ENCODE data around the gene LCTL. TPM values are rescaled to one million over a fixed set of nuclear protein-coding genes. Genes with fewer than 3 reads are reported as not detected.
A peak's percentile ranks its signal among the peaks of the same experiment; 100 is the strongest.

LCTL gene
- polyA plus RNA-seq, 4 donors, result 0.24 TPM; not detected in 3

GRCh38 chr15:66588537-66588936 lies 22.7 kb upstream of the LCTL start:
- peaks cover 0 to 11% (median 0%) of the 10 kb centered on the region in 3 donors for H3K4me1 ChIP-seq (ENCODE audit: control insufficient read depth in 3 of 3, insufficient read depth in 2 of 3, low read depth in 1 of 3, low read length in 2 of 3)
- H3K27me3 ChIP-seq (ENCODE audit: control insufficient read depth in 3 of 3, insufficient read depth in 3 of 3, low read length in 3 of 3), result no peaks in the 10 kb centered on the region
- WGBS, 3 donors, result 62 to 83% (median 67%) methylated on average over 3 to 5 of the region's 5 CpGs
- H3K27ac ChIP-seq (ENCODE audit: low read depth in 1 of 3, low read length in 2 of 3), result no peak overlapping the region
- no peaks in the 10 kb centered on the region for H3K36me3 ChIP-seq (ENCODE audit: control insufficient read depth in 3 of 3, insufficient read depth in 2 of 3, low read depth in 1 of 3, low read length in 3 of 3)
- no peaks in the 10 kb centered on the region for H3K9me3 ChIP-seq (ENCODE audit: control insufficient read depth in 2 of 2, insufficient read depth in 1 of 2, low read depth in 1 of 2, low read length in 1 of 2)
- DNase-seq, result no peak
- no peak for FAIRE-seq
- no peak overlapping the region for H3K4me3 ChIP-seq (ENCODE audit: low read depth in 1 of 3, low read length in 3 of 3)

- WGBS, 3 donors, result 54 to 72% (median 68%) methylated on average over 5 of the region's 5 CpGs
- FAIRE-seq, result no peak
Measured at GRCh38 chr15:66587749-66588148, 22.0 kb upstream of the LCTL start.

GRCh38 chr15:66587020-66587419 lies 21.2 kb upstream of the LCTL start:
- H3K4me1 ChIP-seq (ENCODE audit: control insufficient read depth in 3 of 3, insufficient read depth in 2 of 3, low read depth in 1 of 3, low read length in 2 of 3), result peaks cover 0 to 2% (median 0%) of the 10 kb centered on the region in 3 donors
- FAIRE-seq (no peak), DNase-seq (no peak)
- no peaks in the 10 kb centered on the region for H3K27me3 ChIP-seq (ENCODE audit: control insufficient read depth in 3 of 3, insufficient read depth in 3 of 3, low read length in 3 of 3)
- no peaks in the 10 kb centered on the region for H3K36me3 ChIP-seq (ENCODE audit: control insufficient read depth in 3 of 3, insufficient read depth in 2 of 3, low read depth in 1 of 3, low read length in 3 of 3)
- no peaks in the 10 kb centered on the region for H3K9me3 ChIP-seq (ENCODE audit: control insufficient read depth in 2 of 2, insufficient read depth in 1 of 2, low read depth in 1 of 2, low read length in 1 of 2)
- no peak overlapping the region for H3K27ac ChIP-seq (ENCODE audit: low read depth in 1 of 3, low read length in 2 of 3)
- H3K4me3 ChIP-seq (ENCODE audit: low read depth in 1 of 3, low read length in 3 of 3), result no peak overlapping the region

More at GRCh38 chr15:66587749-66588148, 22.0 kb upstream of the LCTL start:
- Histone ChIP-seq H3K27me3 (ENCODE audit: control insufficient read depth in 3 of 3, insufficient read depth in 3 of 3, low read length in 3 of 3) (no peaks in the 10 kb centered on the region), H3K4me1 (ENCODE audit: control insufficient read depth in 3 of 3, insufficient read depth in 2 of 3, low read depth in 1 of 3, low read length in 2 of 3) (peaks cover 0 to 7% (median 0%) of the 10 kb centered on the region in 3 donors), H3K9me3 (ENCODE audit: control insufficient read depth in 2 of 2, insufficient read depth in 1 of 2, low read depth in 1 of 2, low read length in 1 of 2) (no peaks in the 10 kb centered on the region), H3K4me3 (ENCODE audit: low read depth in 1 of 3, low read length in 3 of 3) (no peak overlapping the region), H3K27ac (ENCODE audit: low read depth in 1 of 3, low read length in 2 of 3) (no peak overlapping the region), H3K36me3 (ENCODE audit: control insufficient read depth in 3 of 3, insufficient read depth in 2 of 3, low read depth in 1 of 3, low read length in 3 of 3) (no peaks in the 10 kb centered on the region)
- DNase-seq, result no peak

GRCh38 chr15:66586155-66586976 lies 20.6 kb upstream of the LCTL start:
- FAIRE-seq (no peak), DNase-seq (no peak)
- Histone ChIP-seq H3K4me3 (ENCODE audit: low read depth in 1 of 3, low read length in 3 of 3) (no peak overlapping the region), H3K27me3 (ENCODE audit: control insufficient read depth in 3 of 3, insufficient read depth in 3 of 3, low read length in 3 of 3) (no peaks in the 10 kb centered on the region), H3K4me1 (ENCODE audit: control insufficient read depth in 3 of 3, insufficient read depth in 2 of 3, low read depth in 1 of 3, low read length in 2 of 3) (peaks cover 0 to 2% (median 0%) of the 10 kb centered on the region in 3 donors), H3K9me3 (ENCODE audit: control insufficient read depth in 2 of 2, insufficient read depth in 1 of 2, low read depth in 1 of 2, low read length in 1 of 2) (no peaks in the 10 kb centered on the region), H3K36me3 (ENCODE audit: control insufficient read depth in 3 of 3, insufficient read depth in 2 of 3, low read depth in 1 of 3, low read length in 3 of 3) (no peaks in the 10 kb centered on the region), H3K27ac (ENCODE audit: low read depth in 1 of 3, low read length in 2 of 3) (no peak overlapping the region)
- 68 to 84% (median 76%) methylated on average over 17 of the region's 17 CpGs for WGBS, 3 donors

- DNase-seq (peak; percentile 23 to 39), FAIRE-seq (no peak)
- no peak overlapping the region for H3K4me3 ChIP-seq (ENCODE audit: low read depth in 1 of 3, low read length in 3 of 3)
- no peaks in the 10 kb centered on the region for H3K9me3 ChIP-seq (ENCODE audit: control insufficient read depth in 2 of 2, insufficient read depth in 1 of 2, low read depth in 1 of 2, low read length in 1 of 2)
- H3K36me3 ChIP-seq (ENCODE audit: control insufficient read depth in 3 of 3, insufficient read depth in 2 of 3, low read depth in 1 of 3, low read length in 3 of 3), result no peaks in the 10 kb centered on the region
- H3K27ac ChIP-seq (ENCODE audit: low read depth in 1 of 3, low read length in 2 of 3), result no peak overlapping the region
- WGBS, 3 donors, result 60 to 74% (median 68%) methylated on average over 9 of the region's 9 CpGs
- no peaks in the 10 kb centered on the region for H3K27me3 ChIP-seq (ENCODE audit: control insufficient read depth in 3 of 3, insufficient read depth in 3 of 3, low read length in 3 of 3)
- no peaks in the 10 kb centered on the region for H3K4me1 ChIP-seq (ENCODE audit: control insufficient read depth in 3 of 3, insufficient read depth in 2 of 3, low read depth in 1 of 3, low read length in 2 of 3)
Measured at GRCh38 chr15:66581972-66582537, 16.3 kb upstream of the LCTL start.

- Histone ChIP-seq H3K27me3 (ENCODE audit: control insufficient read depth in 3 of 3, insufficient read depth in 3 of 3, low read length in 3 of 3) (no peaks in the 10 kb centered on the region), H3K4me1 (ENCODE audit: control insufficient read depth in 3 of 3, insufficient read depth in 2 of 3, low read depth in 1 of 3, low read length in 2 of 3) (no peaks in the 10 kb centered on the region), H3K36me3 (ENCODE audit: control insufficient read depth in 3 of 3, insufficient read depth in 2 of 3, low read depth in 1 of 3, low read length in 3 of 3) (no peaks in the 10 kb centered on the region), H3K4me3 (ENCODE audit: low read depth in 1 of 3, low read length in 3 of 3) (no peak overlapping the region), H3K9me3 (ENCODE audit: control insufficient read depth in 2 of 2, insufficient read depth in 1 of 2, low read depth in 1 of 2, low read length in 1 of 2) (no peaks in the 10 kb centered on the region), H3K27ac (ENCODE audit: low read depth in 1 of 3, low read length in 2 of 3) (no peak overlapping the region)
- FAIRE-seq (no peak), DNase-seq (no peak)
- 75 to 94% (median 81%) methylated on average over 3 of the region's 3 CpGs for WGBS, 3 donors
Measured at GRCh38 chr15:66580643-66581042, 14.8 kb upstream of the LCTL start.

- H3K4me3 ChIP-seq (ENCODE audit: low read depth in 1 of 3, low read length in 3 of 3), result no peak overlapping the region
- no peaks in the 10 kb centered on the region for H3K27me3 ChIP-seq (ENCODE audit: control insufficient read depth in 3 of 3, insufficient read depth in 3 of 3, low read length in 3 of 3)
- no peaks in the 10 kb centered on the region for H3K36me3 ChIP-seq (ENCODE audit: control insufficient read depth in 3 of 3, insufficient read depth in 2 of 3, low read depth in 1 of 3, low read length in 3 of 3)
- H3K9me3 ChIP-seq (ENCODE audit: control insufficient read depth in 2 of 2, insufficient read depth in 1 of 2, low read depth in 1 of 2, low read length in 1 of 2), result no peaks in the 10 kb centered on the region
- no peak overlapping the region for H3K27ac ChIP-seq (ENCODE audit: low read depth in 1 of 3, low read length in 2 of 3)
- FAIRE-seq, result no peak
- no peak for DNase-seq
- no peaks in the 10 kb centered on the region for H3K4me1 ChIP-seq (ENCODE audit: control insufficient read depth in 3 of 3, insufficient read depth in 2 of 3, low read depth in 1 of 3, low read length in 2 of 3)
- 62 to 80% (median 66%) methylated on average over 10 of the region's 10 CpGs for WGBS, 3 donors
Measured at GRCh38 chr15:66578286-66578875, 12.6 kb upstream of the LCTL start.

- Histone ChIP-seq H3K4me3 (ENCODE audit: low read depth in 1 of 3, low read length in 3 of 3) (no peak overlapping the region), H3K36me3 (ENCODE audit: control insufficient read depth in 3 of 3, insufficient read depth in 2 of 3, low read depth in 1 of 3, low read length in 3 of 3) (no peaks in the 10 kb centered on the region), H3K27me3 (ENCODE audit: control insufficient read depth in 3 of 3, insufficient read depth in 3 of 3, low read length in 3 of 3) (no peaks in the 10 kb centered on the region), H3K4me1 (ENCODE audit: control insufficient read depth in 3 of 3, insufficient read depth in 2 of 3, low read depth in 1 of 3, low read length in 2 of 3) (no peaks in the 10 kb centered on the region), H3K9me3 (ENCODE audit: control insufficient read depth in 2 of 2, insufficient read depth in 1 of 2, low read depth in 1 of 2, low read length in 1 of 2) (no peaks in the 10 kb centered on the region), H3K27ac (ENCODE audit: low read depth in 1 of 3, low read length in 2 of 3) (no peak overlapping the region)
- DNase-seq, result no peak
- WGBS, 3 donors, result 78 to 89% (median 86%) methylated on average over 2 of the region's 2 CpGs
- no peak for FAIRE-seq
Measured at GRCh38 chr15:66574596-66574950, 8.8 kb upstream of the LCTL start.

Data from small intestine (tissue), 7 donors.